ENCODE data around the gene ABCA6.

DNA sequence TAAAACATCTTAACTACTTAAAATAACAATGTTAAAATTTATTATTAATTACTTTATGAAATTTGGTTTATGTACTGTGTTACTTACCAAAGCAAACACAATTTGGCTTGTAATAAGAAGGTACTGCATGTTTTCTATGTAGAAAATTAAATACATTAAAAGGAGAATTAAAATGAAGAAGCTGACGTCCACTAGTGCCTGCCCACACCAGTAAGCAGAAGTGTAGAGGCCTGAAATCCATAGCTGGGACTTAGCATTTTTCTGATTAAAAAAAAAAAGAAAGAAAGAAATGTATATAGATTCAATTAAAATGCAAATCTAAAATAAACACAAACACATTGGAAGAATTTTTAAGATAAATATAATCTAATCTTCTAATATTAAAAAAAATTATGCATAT is 45.2 kb downstream of the ABCA6 start:
- TF ChIP-seq YY1 (IDR thresholded peaks at IDR 0.05; ENCODE audit: insufficient read depth, insufficient read length) (no peak), ZNF274 (IDR thresholded peaks at IDR 0.05; ENCODE audit: low read depth, low read length) (no peak)
